NCI-H146 (cell line): ENCODE results near the gene SCAMP4.

ENCODE experiments used
- DNase-seq: peaks from one replicate; lab custom pipeline; 2025; lab: John Stamatoyannopoulos, UW

SCAMP4 gene

GRCh38 chr19:1957562-1958248, 52.5 kb downstream of the SCAMP4 start:
- DNase-seq, result no peak

- no peak for DNase-seq
Measured at GRCh38 chr19:1959928-1960589, 54.9 kb downstream of the SCAMP4 start.

GRCh38 chr19:1961000-1961883, 56.0 kb downstream of the SCAMP4 start:
- DNase-seq, result no peak

- no peak for DNase-seq
Measured at GRCh38 chr19:1962674-1963073, 57.5 kb downstream of the SCAMP4 start.

GRCh38 chr19:1967087-1967608, 61.9 kb downstream of the SCAMP4 start:
- no peak for DNase-seq

GRCh38 chr19:1968279-1969175, 63.3 kb downstream of the SCAMP4 start:
- DNase-seq, result no peak

- DNase-seq, result no peak
Measured at GRCh38 chr19:1969176-1970002, 64.2 kb downstream of the SCAMP4 start.

- DNase-seq, result no peak
Measured at GRCh38 chr19:1970003-1970805, 65.0 kb downstream of the SCAMP4 start.

- no peak for DNase-seq
Measured at GRCh38 chr19:1970806-1971502, 65.8 kb downstream of the SCAMP4 start.

- DNase-seq, result no peak
Measured at GRCh38 chr19:1974381-1975161, 69.4 kb downstream of the SCAMP4 start.

- no peak for DNase-seq
Measured at GRCh38 chr19:1975162-1975480, 69.9 kb downstream of the SCAMP4 start.
